ENCODE measurements around the gene RNLS.

GRCh38 chr10:88270061-88270808, 312.9 kb downstream of the RNLS start:
- TF ChIP-seq MAX (CRISPR knock-in tag; IDR thresholded peaks at IDR 0.05) (no peak), CTCF (IDR thresholded peaks at IDR 0.05) (no peak), ZBTB21 (CRISPR knock-in tag; IDR thresholded peaks at IDR 0.05; ENCODE audit: borderline replicate concordance) (no peak), ZSCAN18 (CRISPR knock-in tag; IDR thresholded peaks at IDR 0.05) (no peak), ZNF121 (CRISPR knock-in tag; IDR thresholded peaks at IDR 0.05) (no peak)

All from WTC11 (cell line).